NCI-H1930 (cell line): ENCODE measurements around the gene IL6.
"Not testable (repeated sequence)": the region's sequence is repeated elsewhere in the genome, so short reads cannot be mapped to it uniquely, and the experiment has no call there.

Experiments used
- DNase-seq, 2 experiments: peaks; one replicate each; lab custom pipeline; 2025; lab: John Stamatoyannopoulos, UW

The IL6 gene

DNA sequence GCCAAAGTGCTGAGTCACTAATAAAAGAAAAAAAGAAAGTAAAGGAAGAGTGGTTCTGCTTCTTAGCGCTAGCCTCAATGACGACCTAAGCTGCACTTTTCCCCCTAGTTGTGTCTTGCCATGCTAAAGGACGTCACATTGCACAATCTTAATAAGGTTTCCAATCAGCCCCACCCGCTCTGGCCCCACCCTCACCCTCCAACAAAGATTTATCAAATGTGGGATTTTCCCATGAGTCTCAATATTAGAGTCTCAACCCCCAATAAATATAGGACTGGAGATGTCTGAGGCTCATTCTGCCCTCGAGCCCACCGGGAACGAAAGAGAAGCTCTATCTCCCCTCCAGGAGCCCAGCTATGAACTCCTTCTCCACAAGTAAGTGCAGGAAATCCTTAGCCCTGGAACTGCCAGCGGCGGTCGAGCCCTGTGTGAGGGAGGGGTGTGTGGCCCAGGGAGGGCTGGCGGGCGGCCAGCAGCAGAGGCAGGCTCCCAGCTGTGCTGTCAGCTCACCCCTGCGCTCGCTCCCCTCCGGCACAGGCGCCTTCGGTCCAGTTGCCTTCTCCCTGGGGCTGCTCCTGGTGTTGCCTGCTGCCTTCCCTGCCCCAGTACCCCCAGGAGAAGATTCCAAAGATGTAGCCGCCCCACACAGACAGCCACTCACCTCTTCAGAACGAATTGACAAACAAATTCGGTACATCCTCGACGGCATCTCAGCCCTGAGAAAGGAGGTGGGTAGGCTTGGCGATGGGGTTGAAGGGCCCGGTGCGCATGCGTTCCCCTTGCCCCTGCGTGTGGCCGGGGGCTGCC, at the start of gene IL6:
Gene IL6 (plus strand): TSS at position 294 of the 807 bp plus-strand sequence. CDS start 63 bp downstream, at position 357.
- no peak for DNase-seq

- DNase-seq = not testable (repeated sequence)
Observed at GRCh38 chr7:22677263-22677662, 49.7 kb upstream of the IL6 start.

DNA sequence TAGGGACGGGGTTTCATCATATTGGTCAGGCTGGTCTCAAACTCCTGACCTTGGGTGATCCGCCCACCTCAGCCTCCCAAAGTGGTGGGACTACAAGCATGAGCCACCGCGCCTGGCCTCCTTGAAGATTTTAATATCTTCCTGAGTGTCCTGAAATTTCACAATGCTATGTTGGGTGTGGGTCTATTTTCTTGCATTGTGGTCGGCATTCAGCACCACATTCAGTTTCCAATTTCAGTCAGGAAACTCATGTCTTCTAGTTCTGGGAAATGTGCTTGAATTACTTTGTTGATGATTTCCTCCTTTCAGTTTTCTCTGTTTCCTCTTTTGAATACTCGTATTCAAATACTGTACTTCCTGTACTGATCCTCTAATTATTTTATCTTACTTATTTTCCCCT, 49.3 kb upstream of the IL6 start:
- no peak for DNase-seq

DNA sequence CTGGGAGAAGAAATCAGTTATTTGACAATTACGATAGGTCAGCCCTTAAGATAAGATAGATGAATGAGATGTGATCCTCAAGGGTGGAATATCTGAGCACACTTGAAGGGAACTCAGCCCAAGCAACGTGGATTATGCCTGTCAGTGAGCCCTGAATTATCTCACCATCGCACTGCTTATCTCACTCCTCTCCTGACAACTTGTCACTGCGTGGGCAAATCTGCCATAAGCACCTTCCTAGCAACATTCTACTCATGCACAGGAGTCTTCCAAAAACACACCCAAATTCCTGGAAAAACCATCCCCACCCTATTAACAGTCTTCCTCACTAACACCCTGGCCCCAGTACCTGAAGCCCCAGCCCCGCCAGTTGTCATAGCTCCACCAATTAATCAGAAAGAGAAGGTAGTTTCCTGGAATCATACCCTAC, 46.5 kb upstream of the IL6 start:
- DNase-seq = no peak

GRCh38 chr7:22681312-22681711, 45.7 kb upstream of the IL6 start:
- DNase-seq = no peak

- DNase-seq = no peak
Observed at GRCh38 chr7:22681852-22682657, 44.9 kb upstream of the IL6 start.

DNA sequence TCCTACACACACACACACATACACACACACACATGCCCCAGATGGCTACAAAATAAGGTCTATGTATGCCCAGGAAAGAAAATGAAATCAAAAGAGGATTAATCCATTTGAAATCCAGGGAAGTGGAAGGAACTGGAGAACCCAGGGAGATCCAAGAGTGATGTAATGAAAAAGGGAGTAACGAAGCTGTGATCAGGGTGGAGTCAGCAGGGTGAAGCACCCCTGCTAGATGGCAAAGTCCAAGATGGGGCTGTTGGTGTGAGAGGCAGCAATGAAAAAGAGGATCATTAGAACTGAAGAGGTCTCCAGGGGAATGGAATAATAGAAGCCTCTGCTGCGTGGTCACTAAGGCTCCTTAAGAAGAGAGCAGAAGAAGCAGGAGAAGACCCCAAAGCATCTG, 43.6 kb upstream of the IL6 start:
- DNase-seq = no peak

DNA sequence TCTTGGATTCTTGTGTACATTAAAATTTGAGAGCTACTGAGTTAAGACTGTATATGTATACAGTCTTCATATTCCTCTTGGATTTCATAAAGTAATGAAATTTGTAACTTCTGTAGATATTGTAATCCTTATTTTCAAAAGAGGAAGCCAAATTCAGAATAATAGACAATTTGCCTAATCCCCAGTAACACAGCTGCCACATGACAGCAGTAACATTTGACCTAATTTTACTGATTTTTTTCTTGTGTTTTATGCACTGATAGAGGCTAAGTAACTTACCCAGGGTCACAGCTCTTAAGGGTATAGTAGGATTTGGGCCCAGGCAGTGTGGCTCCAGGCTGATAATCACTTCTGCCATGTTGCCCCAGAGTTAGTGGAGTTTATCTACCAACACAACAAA, 40.4 kb upstream of the IL6 start:
- no peak for DNase-seq

DNA sequence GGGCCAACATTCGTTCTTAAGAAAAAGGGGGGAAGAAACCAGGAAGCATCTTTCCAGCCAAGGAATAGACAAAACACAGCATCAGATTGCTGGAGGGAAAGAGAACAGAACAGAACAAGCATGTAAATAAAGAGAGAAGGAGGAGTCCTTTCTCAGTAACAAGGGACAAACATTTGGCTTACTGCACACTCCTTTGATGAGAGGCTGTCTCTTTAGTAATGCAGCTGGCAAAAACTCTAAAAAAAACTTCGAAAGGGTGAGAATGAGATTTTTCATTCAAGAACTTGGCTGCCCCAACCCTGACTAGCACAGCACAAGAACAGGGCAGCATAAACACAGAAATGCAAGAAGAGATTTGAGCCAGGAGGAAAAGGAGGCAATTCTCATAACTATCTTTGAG, 38.9 kb upstream of the IL6 start:
- no peak for DNase-seq

GRCh38 chr7:22688934-22689333, 38.1 kb upstream of the IL6 start:
- not testable (repeated sequence) for DNase-seq

- DNase-seq = no peak
Observed at GRCh38 chr7:22694597-22695207, 32.3 kb upstream of the IL6 start.

DNA sequence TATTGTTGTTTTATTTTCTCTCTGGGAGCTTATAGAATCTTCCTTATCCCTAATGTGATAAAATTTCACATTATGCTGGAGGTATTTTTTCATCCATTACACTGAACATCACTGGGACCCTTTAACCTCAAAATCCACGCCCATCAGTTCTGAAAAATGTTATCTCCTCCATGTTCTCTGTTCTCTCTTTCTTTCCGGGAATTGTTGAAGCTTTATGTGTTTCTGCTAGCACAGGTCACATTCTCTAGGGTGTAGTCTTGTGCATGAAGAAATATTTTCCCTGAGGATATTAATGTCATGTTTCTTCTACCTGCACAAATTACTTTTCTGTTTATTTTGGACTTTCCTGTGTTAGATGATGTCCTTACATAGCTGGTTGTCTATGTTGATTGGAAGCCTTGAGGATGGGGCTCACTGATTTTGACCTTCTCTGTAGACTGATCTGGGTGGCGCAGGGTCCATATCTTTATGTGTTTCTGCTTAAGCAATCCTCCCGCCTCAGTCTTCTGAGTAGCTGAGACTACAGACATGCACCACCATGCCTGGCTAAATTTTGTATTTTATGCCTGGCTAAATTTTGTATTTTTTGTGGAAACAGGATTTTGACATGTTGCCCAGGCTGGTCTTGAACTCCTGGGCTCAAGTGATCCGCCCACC, 31.4 kb upstream of the IL6 start:
- no peak for DNase-seq

DNA sequence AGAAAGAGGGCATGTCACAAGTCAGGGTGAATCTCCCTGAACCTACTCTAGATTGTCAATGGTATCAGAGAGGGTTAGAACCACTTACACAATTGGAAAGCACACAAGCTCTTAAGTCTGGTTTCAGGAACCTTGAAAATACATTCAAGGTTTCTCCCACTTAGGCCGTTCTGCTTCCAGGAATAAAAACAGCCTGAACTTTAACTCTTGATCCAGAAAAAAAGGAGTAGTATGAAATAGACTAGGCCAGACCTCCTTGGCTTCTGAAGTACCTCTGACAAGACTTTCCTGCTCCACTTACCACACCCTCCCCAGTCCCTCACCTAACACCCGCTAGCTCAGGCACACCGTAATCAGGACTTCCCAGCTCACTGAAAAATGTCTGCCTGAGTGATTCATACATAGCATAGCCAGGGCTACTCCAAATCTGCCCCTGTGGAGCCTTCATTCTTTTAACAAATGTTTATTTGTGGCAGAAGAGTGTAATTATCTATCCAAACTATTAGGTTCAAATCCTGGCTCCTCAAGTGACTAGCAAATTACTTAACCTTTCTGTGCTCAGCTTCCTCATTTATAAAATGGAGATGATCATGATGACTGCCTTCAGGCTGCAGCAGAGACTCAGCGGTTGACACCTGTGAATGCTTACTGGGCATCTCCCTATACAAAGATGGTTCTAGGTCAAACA, 30.3 kb upstream of the IL6 start:
- no peak for DNase-seq

GRCh38 chr7:22697322-22697859, 29.6 kb upstream of the IL6 start:
- DNase-seq = no peak

GRCh38 chr7:22697876-22698606, 29.0 kb upstream of the IL6 start:
- no peak for DNase-seq

DNA sequence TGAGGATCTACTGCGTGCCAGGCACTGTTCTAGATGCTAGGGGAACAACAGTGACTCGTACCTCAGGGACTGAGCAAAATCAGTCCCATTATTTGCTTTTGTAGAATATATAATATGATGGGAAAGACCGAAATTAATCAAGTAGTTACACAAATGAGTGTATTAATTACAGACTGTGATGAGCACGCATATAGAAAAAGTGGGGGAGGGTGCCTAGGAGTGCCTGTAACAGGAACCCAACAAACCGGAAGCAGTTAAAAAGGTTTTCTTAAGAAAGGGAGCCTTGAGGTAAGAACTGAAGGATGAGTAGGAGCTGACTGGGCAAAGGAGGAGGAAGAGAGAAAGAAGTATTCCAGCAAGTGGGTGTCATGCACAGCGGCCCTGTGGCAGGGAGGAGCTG, 28.2 kb upstream of the IL6 start:
- DNase-seq = no peak

DNA sequence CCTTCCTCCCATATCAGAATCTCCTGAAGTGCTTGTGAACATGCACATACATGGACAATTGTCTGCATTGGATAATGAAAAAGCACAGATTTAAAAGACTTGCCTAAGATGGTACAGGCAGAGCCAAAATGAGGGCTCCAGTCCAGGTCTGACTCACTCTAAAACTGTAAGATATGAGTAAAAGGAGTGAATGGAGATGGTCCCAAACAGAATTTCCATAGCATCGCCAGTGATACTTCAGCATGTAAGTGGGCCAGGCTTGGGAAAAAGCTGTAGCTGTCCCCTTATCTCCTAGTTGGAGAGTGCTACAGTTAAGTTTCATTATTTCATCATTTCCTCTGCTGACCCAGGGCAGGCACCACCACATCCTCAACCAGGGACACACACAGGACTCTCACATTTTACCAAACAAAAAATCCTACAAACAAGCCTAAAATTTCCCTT, 26.4 kb upstream of the IL6 start:
- DNase-seq = no peak

- DNase-seq = no peak
Observed at GRCh38 chr7:22702516-22702915, 24.5 kb upstream of the IL6 start.

DNA sequence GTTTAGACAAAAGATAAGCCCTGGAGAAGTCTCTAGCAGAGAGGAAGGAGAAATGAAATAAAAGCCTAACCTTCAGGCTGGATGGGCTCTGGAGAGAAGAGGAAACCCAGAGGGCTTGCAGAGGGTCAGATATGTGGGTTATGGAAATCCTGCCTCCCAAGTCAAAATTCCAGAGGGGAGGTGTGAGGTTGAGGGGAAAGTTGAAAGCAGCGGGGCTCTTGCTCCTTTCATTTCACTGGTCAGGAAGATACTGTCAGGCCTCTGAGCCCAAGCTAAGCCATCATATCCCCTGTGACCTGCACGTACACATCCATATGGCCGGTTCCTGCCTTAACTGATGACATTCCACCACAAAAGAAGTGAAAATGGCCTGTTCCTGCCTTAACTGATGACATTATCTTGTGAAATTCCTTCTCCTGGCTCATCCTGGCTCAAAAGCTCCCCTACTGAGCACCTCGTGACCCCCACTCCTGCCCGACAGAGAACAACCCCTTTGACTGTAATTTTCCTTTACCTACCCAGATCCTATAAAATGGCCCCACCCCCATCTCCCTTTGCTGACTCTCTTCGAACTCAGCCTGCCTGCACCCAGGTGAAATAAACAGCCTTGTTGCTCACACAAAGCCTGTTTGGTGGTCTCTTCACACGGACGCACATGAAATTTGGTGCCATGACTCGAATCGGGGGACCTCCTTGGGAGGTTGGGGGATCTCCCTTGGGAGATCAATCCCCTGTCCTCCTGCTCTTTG, 23.7 kb upstream of the IL6 start:
- DNase-seq = not testable (repeated sequence)
